Nephron (organoid): Measurements from ENCODE around the gene ULK3.

Source experiments
- H3K27ac Mint-ChIP-seq, 3 experiments: 2 replicates each; pipeline ENCODE4 v1.8.0; 2020; ENCODE audit warnings: mixed read lengths in 3 of 3, mild to moderate bottlenecking in 2 of 3, moderate library complexity in 1 of 3
- H3K27me3 Mint-ChIP-seq: 2 replicates; pipeline ENCODE4 v1.8.0; 2021; ENCODE audit warnings: low read depth, mild to moderate bottlenecking, moderate library complexity, mixed read lengths
- H3K36me3 Mint-ChIP-seq: 2 replicates; pipeline ENCODE4 v1.8.0; 2020; ENCODE audit warnings: low read depth, mixed read lengths
- H3K4me1 Mint-ChIP-seq: 2 replicates; pipeline ENCODE4 v1.8.0; 2020; ENCODE audit warnings: mixed read lengths
- H3K4me3 Mint-ChIP-seq, 3 experiments: 2 replicates each; pipeline ENCODE4 v1.8.0; 2020; ENCODE audit warnings: mild to moderate bottlenecking in 3 of 3, mixed read lengths in 3 of 3, moderate library complexity in 2 of 3
- H3K9me3 Mint-ChIP-seq: 2 replicates; pipeline ENCODE4 v1.8.0; 2020; ENCODE audit warnings: mixed read lengths
- TF ChIP-seq, protein P1 (sequence below), 3 experiments: fragments of 200-600 bp; sonication (generic); IDR thresholded peaks; one replicate each; pipeline ENCODE4 v1.5.0; 2021; ENCODE audit warnings: antibody characterized with exemption in 3 of 3; ENCODE audit not compliant: unreplicated experiment in 3 of 3

ULK3 gene

GRCh38 chr15:74842581-74843444 is at the start of gene ULK3:
Gene ULK3, minus strand, starts transcription at chr15:74843156. Its CDS starts 51 bp downstream, at chr15:74843105.
- Mint-ChIP-seq H3K4me1 (peaks cover 29% of the 10 kb centered on the region), H3K4me3 (peak within 1 kb of the TSS; percentile 92 to 95 (median 94)), H3K9me3 (no peaks in the 10 kb centered on the region), H3K36me3 (peaks cover 20% of the 10 kb centered on the region), H3K27me3 (no peaks in the 10 kb centered on the region), H3K27ac (peak within 1 kb of the TSS; percentile 91 to 98 (median 94))
- TF ChIP-seq, protein P1, sequence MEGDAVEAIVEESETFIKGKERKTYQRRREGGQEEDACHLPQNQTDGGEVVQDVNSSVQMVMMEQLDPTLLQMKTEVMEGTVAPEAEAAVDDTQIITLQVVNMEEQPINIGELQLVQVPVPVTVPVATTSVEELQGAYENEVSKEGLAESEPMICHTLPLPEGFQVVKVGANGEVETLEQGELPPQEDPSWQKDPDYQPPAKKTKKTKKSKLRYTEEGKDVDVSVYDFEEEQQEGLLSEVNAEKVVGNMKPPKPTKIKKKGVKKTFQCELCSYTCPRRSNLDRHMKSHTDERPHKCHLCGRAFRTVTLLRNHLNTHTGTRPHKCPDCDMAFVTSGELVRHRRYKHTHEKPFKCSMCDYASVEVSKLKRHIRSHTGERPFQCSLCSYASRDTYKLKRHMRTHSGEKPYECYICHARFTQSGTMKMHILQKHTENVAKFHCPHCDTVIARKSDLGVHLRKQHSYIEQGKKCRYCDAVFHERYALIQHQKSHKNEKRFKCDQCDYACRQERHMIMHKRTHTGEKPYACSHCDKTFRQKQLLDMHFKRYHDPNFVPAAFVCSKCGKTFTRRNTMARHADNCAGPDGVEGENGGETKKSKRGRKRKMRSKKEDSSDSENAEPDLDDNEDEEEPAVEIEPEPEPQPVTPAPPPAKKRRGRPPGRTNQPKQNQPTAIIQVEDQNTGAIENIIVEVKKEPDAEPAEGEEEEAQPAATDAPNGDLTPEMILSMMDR (IDR thresholded peaks at IDR 0.05; ENCODE audit: unreplicated experiment in 3 of 3): peak; percentile 74 to 93 (median 84)

DNA sequence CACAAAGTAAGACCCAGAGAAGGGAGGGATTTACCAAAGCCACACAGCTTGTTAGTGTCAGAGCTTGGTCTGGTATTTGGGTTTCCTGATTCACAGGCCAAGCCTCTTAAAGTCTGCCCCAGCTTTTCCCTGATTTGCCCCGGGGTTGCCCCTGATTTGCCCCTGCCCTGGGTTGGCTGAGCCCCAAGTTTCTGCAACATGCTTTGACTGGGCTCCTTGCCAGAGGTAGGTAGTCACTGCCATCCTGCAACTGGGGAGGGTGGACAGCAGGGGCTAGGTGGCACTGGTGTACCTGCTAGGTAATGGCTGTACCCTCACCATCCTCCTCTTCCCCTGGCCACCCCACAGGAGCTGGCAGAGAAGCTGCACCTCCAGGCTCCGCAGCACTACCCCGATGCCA is 49.4 kb upstream of the ULK3 start:
- H3K4me3 Mint-ChIP-seq: peak overlapping the region; percentile 34 to 91 (median 84)
- no peaks in the 10 kb centered on the region for H3K27me3 Mint-ChIP-seq
- no peaks in the 10 kb centered on the region for H3K9me3 Mint-ChIP-seq
- TF ChIP-seq, protein P1 (IDR thresholded peaks at IDR 0.05; ENCODE audit: unreplicated experiment in 3 of 3): no peak
- peaks cover 18% of the 10 kb centered on the region for H3K4me1 Mint-ChIP-seq
- H3K27ac Mint-ChIP-seq: no peak overlapping the region
- peaks cover 12% of the 10 kb centered on the region for H3K36me3 Mint-ChIP-seq

- TF ChIP-seq, protein P1 (IDR thresholded peaks at IDR 0.05; ENCODE audit: unreplicated experiment in 3 of 3): no peak
- no peaks in the 10 kb centered on the region for H3K27me3 Mint-ChIP-seq
- H3K9me3 Mint-ChIP-seq: no peaks in the 10 kb centered on the region
- peaks cover 12% of the 10 kb centered on the region for H3K36me3 Mint-ChIP-seq
- peaks cover 18% of the 10 kb centered on the region for H3K4me1 Mint-ChIP-seq
- H3K27ac Mint-ChIP-seq: no peak overlapping the region
- H3K4me3 Mint-ChIP-seq: peak overlapping the region; percentile 84 to 91 (median 89)
These were observed 48.5 kb upstream of the ULK3 start for GRCh38 chr15:74891469-74891868.

GRCh38 chr15:74890665-74890960 is 47.7 kb upstream of the ULK3 start:
- TF ChIP-seq, protein P1 (IDR thresholded peaks at IDR 0.05; ENCODE audit: unreplicated experiment in 3 of 3): no peak
- peak overlapping the region; percentile 84 to 91 (median 89) for H3K4me3 Mint-ChIP-seq
- H3K9me3 Mint-ChIP-seq: no peaks in the 10 kb centered on the region
- peak overlapping the region in 2 of 3 experiments; percentile 35 to 86 for H3K27ac Mint-ChIP-seq
- H3K36me3 Mint-ChIP-seq: peaks cover 12% of the 10 kb centered on the region
- peaks cover 18% of the 10 kb centered on the region for H3K4me1 Mint-ChIP-seq
- H3K27me3 Mint-ChIP-seq: no peaks in the 10 kb centered on the region

GRCh38 chr15:74889883-74890664 is 47.1 kb upstream of the ULK3 start, which contains the start of gene MPI:
Gene MPI, plus strand, starts transcription at chr15:74890042. Its CDS starts 32 bp downstream, at chr15:74890074.
- Mint-ChIP-seq H3K36me3 (peaks cover 12% of the 10 kb centered on the region), H3K27ac (peak within 1 kb of the TSS; percentile 86 to 92 (median 89)), H3K4me1 (peaks cover 18% of the 10 kb centered on the region), H3K4me3 (peak within 1 kb of the TSS; percentile 84 to 91 (median 89)), H3K27me3 (no peaks in the 10 kb centered on the region), H3K9me3 (no peaks in the 10 kb centered on the region)
- TF ChIP-seq, protein P1 (IDR thresholded peaks at IDR 0.05; ENCODE audit: unreplicated experiment in 3 of 3): peak in 1 of 3 experiments; percentile 12
